H1 (cell line): Measurements from ENCODE around the gene RUNX1. TPM values are rescaled to one million over a fixed set of nuclear protein-coding genes. Genes with fewer than 3 reads are reported as not detected.

ENCODE experiments used
- CREB1 ChIP-seq: IDR thresholded peaks from 2 replicates; pipeline ENCODE4 v1.6.1; 2012; ENCODE audit warnings: inconsistent platforms
- JUND ChIP-seq: IDR thresholded peaks from 2 replicates; pipeline ENCODE4 v1.6.1; 2011; ENCODE audit warnings: mild to moderate bottlenecking, improper control_type of control experiment, low read length
- KDM5A ChIP-seq: fragments of 200-600 bp; IDR thresholded peaks from 2 replicates; pipeline ENCODE4 v1.7.1; 2012; ENCODE audit warnings: mild to moderate bottlenecking, low read length, inconsistent platforms, mixed read lengths
- PHF8 ChIP-seq: fragments of 200-600 bp; sonication (generic); conservative IDR thresholded peaks from 2 replicates; pipeline ENCODE4 v1.7.1; 2012; ENCODE audit warnings: low read depth, mild to moderate bottlenecking, inconsistent platforms, low read length, moderate library complexity
- ZNF274 ChIP-seq: IDR thresholded peaks from 2 replicates; pipeline ENCODE4 v1.7.0; 2012; ENCODE audit warnings: low read length, borderline replicate concordance; ENCODE audit errors: extremely low read depth
- polyA plus RNA-seq, 7 experiments: library from polyadenylated mRNA; depleted of rRNA in 3 of 7; stranded (reverse) in 5 of 7; unstranded in 2 of 7; fragments of >200 nt in 5 of 7; fragments of 200-250 nt in 2 of 7; gene quantifications; 1 replicate in 5 of 7; 2 replicates in 1 of 7; 4 replicates in 1 of 7; pipeline versions ENCODE4 v1.2.1 to v1.2.3, GENCODE V29; 2011 to 2013; ENCODE audit warnings: missing spikeins in 2 of 7, mixed read lengths in 2 of 7
- total RNA-seq: library from RNA; stranded (reverse); fragmentation: NEBNext Ultra II Directional; extraction: Animal tissue kit (Norgen Biotek cat#: 25700); gene quantifications from 2 replicates; pipeline ENCODE4 v1.2.1, GENCODE V29; 2021
- TF ChIP-seq, protein P1 (sequence below): IDR thresholded peaks from 2 replicates; pipeline ENCODE4 v1.6.1; 2011; ENCODE audit warnings: low read depth, mild to moderate bottlenecking, low read length; ENCODE audit not compliant: insufficient read depth

Gene RUNX1
- total and polyA plus RNA-seq, 2 of the 8 experiments (the other 6 are each of a cell fraction or from before 2014, with no cell fraction given) = 0.20 to 0.60 TPM

DNA sequence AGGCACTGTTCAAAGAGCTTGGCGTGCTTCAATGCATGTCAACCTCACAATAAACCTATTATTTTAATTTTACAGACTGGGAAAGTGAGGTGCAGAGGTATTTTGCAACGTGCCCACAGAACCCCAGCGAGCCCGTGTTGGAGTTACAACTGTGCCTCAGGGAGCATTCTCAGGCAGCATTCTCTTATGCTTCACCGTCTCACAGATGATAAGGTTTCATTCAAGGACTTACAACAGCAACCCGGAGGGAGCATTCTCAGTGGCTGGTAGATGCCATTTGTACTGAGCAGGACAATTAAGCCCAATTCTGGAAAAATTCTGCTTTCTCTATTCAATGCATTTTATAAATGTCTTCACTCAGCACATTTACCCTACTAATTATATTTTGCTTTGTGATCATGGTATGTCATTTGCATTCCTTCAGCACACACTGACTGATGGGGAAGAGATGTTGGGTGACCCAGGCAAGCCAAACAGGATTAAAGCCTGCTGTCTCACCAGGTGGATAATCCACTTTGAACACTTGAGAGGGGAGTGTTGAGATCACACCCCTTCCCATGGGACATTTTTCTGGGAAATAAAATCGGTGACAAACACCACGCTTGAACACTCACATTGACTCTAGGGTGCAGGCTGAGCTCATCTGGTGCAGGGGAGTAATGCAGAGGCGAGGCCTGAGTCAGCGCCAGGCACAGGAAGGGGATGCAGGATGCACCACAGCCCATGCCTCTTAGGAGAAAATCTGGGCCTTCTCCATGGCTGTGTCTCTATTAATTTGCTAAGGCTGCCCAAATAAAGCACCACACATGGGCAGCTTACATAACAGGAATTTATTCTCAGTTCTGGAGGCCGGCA lies 266.4 kb downstream of the RUNX1 start (continued):
- TF ChIP-seq, protein P1, sequence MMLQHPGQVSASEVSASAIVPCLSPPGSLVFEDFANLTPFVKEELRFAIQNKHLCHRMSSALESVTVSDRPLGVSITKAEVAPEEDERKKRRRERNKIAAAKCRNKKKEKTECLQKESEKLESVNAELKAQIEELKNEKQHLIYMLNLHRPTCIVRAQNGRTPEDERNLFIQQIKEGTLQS = no peak
- TF ChIP-seq CREB1 (no peak), PHF8 (no peak), JUND (no peak), KDM5A (no peak), ZNF274 (no peak)
